ENCODE results near the gene CAB39. TPM values are rescaled to one million over a fixed set of nuclear protein-coding genes. Genes with fewer than 3 reads are reported as not detected.

The CAB39 gene
- total RNA-seq, 1 donor from 2014 or later = 59.0 TPM

DNA sequence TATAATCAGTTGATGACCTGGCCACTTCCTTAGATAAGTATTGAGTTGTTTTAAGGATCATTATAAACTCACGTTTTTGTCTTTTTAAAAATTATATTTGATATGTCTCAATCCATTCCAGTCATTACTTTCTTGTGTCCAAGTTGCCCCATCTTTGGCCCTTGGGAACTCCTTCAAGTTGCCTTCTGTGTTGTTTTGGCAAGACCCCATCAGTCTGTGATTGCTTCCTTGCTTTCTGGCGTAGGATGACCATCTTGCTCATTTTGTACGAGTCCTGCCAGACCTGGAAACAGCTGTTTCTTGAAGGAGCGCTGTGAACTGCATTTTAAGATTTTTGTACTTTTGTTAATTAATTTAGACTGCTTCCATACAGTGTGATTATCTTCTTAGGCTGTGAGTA, 83.2 kb downstream of the CAB39 start:
- no peak overlapping the region for H3K4me3 Mint-ChIP-seq
- Histone ChIP-seq H3K36me3 (peaks cover 5% of the 10 kb centered on the region), H3K4me1 (no peaks in the 10 kb centered on the region), H4K20me1 (ENCODE audit: low read depth) (no peaks in the 10 kb centered on the region), H2AFZ (replicated peaks) (no peak overlapping the region), H3K79me2 (ENCODE audit: low read depth) (no peaks in the 10 kb centered on the region), H3K4me2 (no peak overlapping the region), H3K9me3 (ENCODE audit: low read depth) (no peaks in the 10 kb centered on the region), H3K27ac (no peak overlapping the region), H3F3A (ENCODE audit: low read depth) (no peaks in the 10 kb centered on the region), H3K9ac (no peak overlapping the region), H3K27me3 (no peaks in the 10 kb centered on the region), H3K4me3 (no peak overlapping the region)
- DNase-seq (ENCODE audit: low spot score) = no peak
- TF ChIP-seq CTCF (IDR thresholded peaks at IDR 0.05) (no peak), EZH2 (IDR thresholded peaks at IDR 0.05) (no peak), EZH2phosphoT487 (IDR thresholded peaks at IDR 0.05) (no peak)
- H3K36me3 Mint-ChIP-seq = peaks cover 43% of the 10 kb centered on the region
- H3K9me3 Mint-ChIP-seq = no peaks in the 10 kb centered on the region
- H3K4me1 Mint-ChIP-seq = no peaks in the 10 kb centered on the region
- H3K27ac Mint-ChIP-seq = no peak overlapping the region
- no peaks in the 10 kb centered on the region for H3K27me3 Mint-ChIP-seq (ENCODE audit: insufficient read depth, low read depth)

- no peaks in the 10 kb centered on the region for H3K79me2 ChIP-seq (ENCODE audit: low read depth)
- H3K4me2 ChIP-seq = no peak overlapping the region
- Mint-ChIP-seq H3K4me1 (no peaks in the 10 kb centered on the region), H3K27me3 (ENCODE audit: insufficient read depth, low read depth) (no peaks in the 10 kb centered on the region), H3K4me3 (no peak overlapping the region), H3K9me3 (no peaks in the 10 kb centered on the region), H3K36me3 (peaks cover 42% of the 10 kb centered on the region), H3K27ac (no peak overlapping the region)
- no peak overlapping the region for H2AFZ ChIP-seq (replicated peaks)
- no peaks in the 10 kb centered on the region for H3K4me1 ChIP-seq
- no peak overlapping the region for H3K9ac ChIP-seq
- H4K20me1 ChIP-seq (ENCODE audit: low read depth) = no peaks in the 10 kb centered on the region
- no peaks in the 10 kb centered on the region for H3K27me3 ChIP-seq
- no peaks in the 10 kb centered on the region for H3K9me3 ChIP-seq (ENCODE audit: low read depth)
- H3K4me3 ChIP-seq = no peak overlapping the region
- TF ChIP-seq CTCF (IDR thresholded peaks at IDR 0.05) = no peak
- no peak for TF ChIP-seq EZH2phosphoT487 (IDR thresholded peaks at IDR 0.05)
- TF ChIP-seq EZH2 (IDR thresholded peaks at IDR 0.05) = no peak
- H3K27ac ChIP-seq = no peak overlapping the region
- DNase-seq (ENCODE audit: low spot score) = no peak
- peaks cover 5% of the 10 kb centered on the region for H3K36me3 ChIP-seq
- no peaks in the 10 kb centered on the region for H3F3A ChIP-seq (ENCODE audit: low read depth)
These were observed 83.7 kb downstream of the CAB39 start for GRCh38 chr2:230796280-230796862.

DNA sequence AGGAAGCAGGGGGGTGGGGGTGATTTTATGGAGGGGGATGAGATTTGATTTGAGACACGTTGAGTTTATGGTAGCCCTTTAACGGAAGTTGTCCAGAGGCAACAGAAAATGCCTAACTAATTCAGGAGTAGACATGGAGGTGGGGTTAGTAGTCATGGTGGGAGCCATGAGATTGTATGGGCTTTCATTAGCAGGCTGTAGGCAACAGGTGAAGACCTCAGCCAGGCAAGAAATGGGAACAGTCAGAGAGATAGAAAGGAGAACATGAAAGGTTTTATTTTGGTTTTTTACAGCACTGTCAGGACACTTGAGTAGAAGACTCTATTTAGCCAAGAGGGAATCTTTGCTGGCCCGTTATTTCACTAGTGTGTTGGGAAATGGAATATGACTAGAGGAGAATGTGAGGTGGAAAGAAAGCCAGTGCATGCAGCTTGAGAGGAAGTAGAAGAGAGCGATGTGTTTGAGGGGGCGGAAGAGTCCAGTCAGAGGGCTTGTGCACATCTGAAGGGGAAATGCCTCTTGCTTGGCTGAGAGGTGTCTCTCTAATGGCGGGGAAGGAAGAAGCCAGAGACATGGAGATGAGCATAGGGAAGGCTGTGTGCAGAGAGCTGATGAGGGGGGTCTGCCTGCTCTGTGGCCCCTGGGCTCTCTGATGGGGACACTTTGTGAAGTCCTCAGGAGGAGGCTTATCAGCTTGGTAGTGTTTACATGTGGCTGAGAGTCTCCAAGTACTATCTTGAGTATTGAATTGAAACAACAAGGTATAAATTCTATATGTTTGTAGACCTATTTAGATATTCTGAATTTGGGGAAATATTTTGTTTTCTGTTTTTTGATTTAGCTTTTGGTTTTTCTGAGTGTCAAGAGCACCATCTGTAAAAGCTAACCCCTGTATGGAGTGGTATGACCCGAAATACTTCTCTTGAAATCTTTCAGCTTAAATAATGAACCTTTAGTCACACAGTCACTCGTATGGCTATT, 85.2 kb downstream of the CAB39 start:
- Histone ChIP-seq H3K9ac (no peak overlapping the region), H4K20me1 (ENCODE audit: low read depth) (no peaks in the 10 kb centered on the region), H3K4me1 (no peaks in the 10 kb centered on the region), H3K4me2 (no peak overlapping the region), H3K36me3 (peaks cover 6% of the 10 kb centered on the region), H3F3A (ENCODE audit: low read depth) (no peaks in the 10 kb centered on the region), H3K27me3 (no peaks in the 10 kb centered on the region), H2AFZ (replicated peaks) (no peak overlapping the region), H3K4me3 (no peak overlapping the region), H3K9me3 (ENCODE audit: low read depth) (no peaks in the 10 kb centered on the region), H3K27ac (no peak overlapping the region), H3K79me2 (ENCODE audit: low read depth) (no peaks in the 10 kb centered on the region)
- no peak overlapping the region for H3K27ac Mint-ChIP-seq
- no peaks in the 10 kb centered on the region for H3K27me3 Mint-ChIP-seq (ENCODE audit: insufficient read depth, low read depth)
- H3K4me1 Mint-ChIP-seq = no peaks in the 10 kb centered on the region
- no peak for DNase-seq (ENCODE audit: low spot score)
- no peak for TF ChIP-seq EZH2phosphoT487 (IDR thresholded peaks at IDR 0.05)
- no peak for TF ChIP-seq CTCF (IDR thresholded peaks at IDR 0.05)
- TF ChIP-seq EZH2 (IDR thresholded peaks at IDR 0.05) = no peak
- peaks cover under 1% of the 10 kb centered on the region for H3K9me3 Mint-ChIP-seq
- H3K36me3 Mint-ChIP-seq = peaks cover 38% of the 10 kb centered on the region
- no peak overlapping the region for H3K4me3 Mint-ChIP-seq

Measured in neural progenitor cell (in vitro differentiated cells).